ENCODE measurements around the gene PRRG4.

PRRG4 gene

DNA sequence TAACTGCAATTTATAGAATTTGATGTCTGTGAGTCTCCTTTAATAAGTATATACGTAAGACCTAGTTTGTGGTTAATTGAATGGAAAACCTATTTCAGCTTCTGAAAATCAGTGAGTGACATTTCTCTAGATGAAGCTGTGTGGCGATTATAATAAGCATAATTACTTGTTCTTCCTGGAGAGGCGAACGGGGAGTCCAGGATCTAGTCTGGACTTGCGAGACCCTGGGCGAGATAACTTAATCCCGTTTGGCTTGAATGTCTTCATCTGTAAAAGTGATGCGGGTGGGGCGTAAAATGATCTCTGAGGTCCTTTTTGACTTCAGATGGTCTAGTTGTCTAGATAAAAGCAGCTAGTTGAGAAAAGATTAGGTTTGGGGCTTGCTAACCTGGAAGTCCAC, 1.1 kb downstream of the PRRG4 start:
- H3K27ac ChIP-seq = no peak overlapping the region
- TF ChIP-seq, protein P1, sequence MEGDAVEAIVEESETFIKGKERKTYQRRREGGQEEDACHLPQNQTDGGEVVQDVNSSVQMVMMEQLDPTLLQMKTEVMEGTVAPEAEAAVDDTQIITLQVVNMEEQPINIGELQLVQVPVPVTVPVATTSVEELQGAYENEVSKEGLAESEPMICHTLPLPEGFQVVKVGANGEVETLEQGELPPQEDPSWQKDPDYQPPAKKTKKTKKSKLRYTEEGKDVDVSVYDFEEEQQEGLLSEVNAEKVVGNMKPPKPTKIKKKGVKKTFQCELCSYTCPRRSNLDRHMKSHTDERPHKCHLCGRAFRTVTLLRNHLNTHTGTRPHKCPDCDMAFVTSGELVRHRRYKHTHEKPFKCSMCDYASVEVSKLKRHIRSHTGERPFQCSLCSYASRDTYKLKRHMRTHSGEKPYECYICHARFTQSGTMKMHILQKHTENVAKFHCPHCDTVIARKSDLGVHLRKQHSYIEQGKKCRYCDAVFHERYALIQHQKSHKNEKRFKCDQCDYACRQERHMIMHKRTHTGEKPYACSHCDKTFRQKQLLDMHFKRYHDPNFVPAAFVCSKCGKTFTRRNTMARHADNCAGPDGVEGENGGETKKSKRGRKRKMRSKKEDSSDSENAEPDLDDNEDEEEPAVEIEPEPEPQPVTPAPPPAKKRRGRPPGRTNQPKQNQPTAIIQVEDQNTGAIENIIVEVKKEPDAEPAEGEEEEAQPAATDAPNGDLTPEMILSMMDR (conservative IDR thresholded peaks at IDR 0.05) = no peak

- TF ChIP-seq, protein P1 (conservative IDR thresholded peaks at IDR 0.05) = no peak
- no peak overlapping the region for H3K27ac ChIP-seq
Measured at GRCh38 chr11:32831221-32831620, 1.5 kb downstream of the PRRG4 start.

DNA sequence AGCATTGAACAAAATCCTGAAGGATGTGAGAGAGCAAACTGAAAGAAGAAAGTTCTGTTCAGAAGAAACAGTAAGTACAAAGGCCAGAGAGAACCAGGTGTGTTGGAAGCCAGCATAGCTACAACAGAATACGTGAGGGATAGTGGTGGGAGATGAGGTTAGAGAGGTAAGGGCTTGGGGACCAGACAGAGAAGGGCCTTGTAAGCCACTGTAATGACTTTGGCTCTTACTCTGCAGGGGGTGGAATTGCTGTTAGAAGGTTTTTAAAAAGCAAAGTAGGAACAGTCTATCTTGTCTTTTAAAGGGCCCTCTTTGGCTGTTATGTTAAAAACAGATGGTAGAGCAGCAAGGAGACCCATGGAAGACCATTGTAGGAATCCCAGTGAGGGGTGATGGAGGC, 4.2 kb downstream of the PRRG4 start:
- TF ChIP-seq, protein P1 (conservative IDR thresholded peaks at IDR 0.05) = no peak
- H3K27ac ChIP-seq = no peak overlapping the region

GRCh38 chr11:32836946-32837345, 7.2 kb downstream of the PRRG4 start:
- H3K27ac ChIP-seq = no peak overlapping the region
- TF ChIP-seq, protein P1 (conservative IDR thresholded peaks at IDR 0.05) = no peak

- TF ChIP-seq, protein P1 (conservative IDR thresholded peaks at IDR 0.05) = no peak
- H3K27ac ChIP-seq = no peak overlapping the region
Measured at GRCh38 chr11:32838505-32839274, 9.0 kb downstream of the PRRG4 start.

- TF ChIP-seq, protein P1 (conservative IDR thresholded peaks at IDR 0.05) = no peak
Measured at GRCh38 chr11:32839308-32839707, 9.6 kb downstream of the PRRG4 start.

GRCh38 chr11:32840587-32840986, 10.9 kb downstream of the PRRG4 start:
- TF ChIP-seq, protein P1 (conservative IDR thresholded peaks at IDR 0.05) = no peak
- H3K27ac ChIP-seq = no peak overlapping the region

More at GRCh38 chr11:32839308-32839707, 9.6 kb downstream of the PRRG4 start:
- no peak overlapping the region for H3K27ac ChIP-seq

Measured in VCaP (cell line).